Transverse colon (tissue), 4 donors: ENCODE results near the gene GNRH2. TPM values are rescaled to one million over a fixed set of nuclear protein-coding genes. Genes with fewer than 3 reads are reported as not detected.
"Not testable (repeated sequence)": the region's sequence is repeated elsewhere in the genome, so short reads cannot be mapped to it uniquely, and the experiment has no call there.

Experiments used
- DNase-seq: peaks from one replicate; pipeline ENCODE4 v3.0.0-alpha.2; 2019
- H3K27ac ChIP-seq, 4 donors: fragments of 200-600 bp; sonication (generic); 2 replicates each; pipeline ENCODE4 v1.5.1; 2016 to 2018; ENCODE audit warnings: inconsistent platforms in 4 of 4
- H3K27me3 ChIP-seq: fragments of 200-600 bp; sonication (generic); 2 replicates; pipeline ENCODE4 v1.5.1; 2017; ENCODE audit warnings: inconsistent platforms
- H3K36me3 ChIP-seq, 4 donors: fragments of 200-600 bp; sonication (generic); 2 replicates each; pipeline ENCODE4 v1.5.1; 2017 to 2019; ENCODE audit warnings: inconsistent platforms in 4 of 4
- H3K4me1 ChIP-seq, 4 donors: fragments of 200-600 bp; sonication (generic); 2 replicates each; pipeline ENCODE4 v1.5.1; 2017 to 2020; ENCODE audit warnings: inconsistent platforms in 4 of 4
- H3K4me3 ChIP-seq, 4 donors: fragments of 200-600 bp; sonication (generic); 1 replicate in 1 of 4; 2 replicates in 3 of 4; pipeline versions ENCODE4 v1.5.1 to v1.6.1; 2017 to 2019; ENCODE audit warnings: inconsistent platforms in 4 of 4
- H3K9me3 ChIP-seq, 2 donors: fragments of 200-600 bp; sonication (generic); 2 replicates each; pipeline ENCODE4 v1.5.1; 2017 to 2019; ENCODE audit warnings: inconsistent platforms in 2 of 2
- CTCF ChIP-seq, 5 experiments: fragments of 200-600 bp in 3 of 5; fragments of 450-650 bp in 2 of 5; sonication (generic) in 3 of 5; IDR thresholded peaks; 1 replicate in 2 of 5; 2 replicates in 3 of 5; pipeline ENCODE4 v1.5.1; 2016 to 2017; ENCODE audit warnings: antibody characterized with exemption in 5 of 5, inconsistent platforms in 3 of 5, mild to moderate bottlenecking in 2 of 5, moderate library complexity in 1 of 5
- EP300 ChIP-seq: sonication (generic); formaldehyde crosslinking; IDR thresholded peaks from one replicate; pipeline ENCODE4 v1.6.1; 2017; ENCODE audit warnings: antibody characterized with exemption, low read depth
- POLR2A ChIP-seq: fragments of 450-650 bp; IDR thresholded peaks from one replicate; pipeline ENCODE4 v1.6.1; 2016; ENCODE audit warnings: antibody characterized with exemption, mild to moderate bottlenecking, moderate library complexity
- POLR2AphosphoS5 ChIP-seq, 3 donors: sonication (generic); formaldehyde crosslinking; IDR thresholded peaks; one replicate each; pipeline ENCODE4 v1.6.1; 2016; ENCODE audit warnings: antibody characterized with exemption in 3 of 3
- WGBS, 2 donors: methylation state at CpG; one replicate each; pipeline ENCODE4 v1.1.5; 2018; ENCODE audit warnings: low coverage in 1 of 2; 5-methylcytosine and 5-hydroxymethylcytosine counted together
- in situ Hi-C, 4 donors: fragments of 200-750 bp; cut with MboI; loops; one replicate each; pipeline versions ENCODE4 v1.15.0 to v1.15.1; 2017; ENCODE audit warnings: low sequenced_read_pairs in 3 of 4, low pct_ligation_motif_present in 1 of 4, low pct_unique_long_range_greater_than_20kb in 1 of 4
- intact Hi-C: fragments of 100-400 bp; cut with DNase I; formaldehyde crosslinking; loops from one replicate; pipeline ENCODE4 v1.15.1; 2023; ENCODE audit warnings: low total_unique reads
- total RNA-seq, 4 donors: library from RNA; depleted of rRNA; stranded (reverse); fragments of >200 nt; gene quantifications; one replicate each; pipeline ENCODE4 v1.1.0, GENCODE V29; 2016

Gene GNRH2
- total RNA-seq, 4 donors from 2014 or later = not detected

GRCh38 chr20:3014179-3014578 lies 29.2 kb upstream of the GNRH2 start:
- H3K9me3 ChIP-seq = no peaks in the 10 kb centered on the region
- intact Hi-C loops = no loop called here
- H3K4me3 ChIP-seq = no peak overlapping the region
- no peak for DNase-seq
- in situ Hi-C loops = no loop called here
- H3K27me3 ChIP-seq = no peaks in the 10 kb centered on the region
- WGBS, 2 donors = 83 to 96% methylated on average over 1 to 7 of the region's 7 CpGs
- peaks cover 0 to 15% (median 7%) of the 10 kb centered on the region in 4 donors for H3K36me3 ChIP-seq
- no peak for TF ChIP-seq POLR2A
- TF ChIP-seq EP300 = no peak
- no peak for TF ChIP-seq POLR2AphosphoS5 (IDR thresholded peaks at IDR 0.05)
- no peak for TF ChIP-seq CTCF (IDR thresholded peaks at IDR 0.05)
- no peak overlapping the region for H3K27ac ChIP-seq
- no peaks in the 10 kb centered on the region for H3K4me1 ChIP-seq

GRCh38 chr20:3014662-3015061 lies 28.8 kb upstream of the GNRH2 start:
- TF ChIP-seq EP300 (no peak), CTCF (IDR thresholded peaks at IDR 0.05) (no peak), POLR2A (no peak)
- WGBS, 2 donors = 88 to 96% methylated on average over 3 of the region's 3 CpGs
- in situ Hi-C loops = no loop called here
- no peak overlapping the region for H3K4me3 ChIP-seq
- H3K36me3 ChIP-seq = peaks cover 0 to 15% (median 7%) of the 10 kb centered on the region in 4 donors
- no peaks in the 10 kb centered on the region for H3K27me3 ChIP-seq
- intact Hi-C loops = no loop called here
- no peaks in the 10 kb centered on the region for H3K4me1 ChIP-seq
- no peak overlapping the region for H3K27ac ChIP-seq
- DNase-seq = no peak
- no peaks in the 10 kb centered on the region for H3K9me3 ChIP-seq

GRCh38 chr20:3015302-3015701 lies 28.1 kb upstream of the GNRH2 start:
- H3K27me3 ChIP-seq, in situ Hi-C loops, H3K4me1 ChIP-seq, H3K27ac ChIP-seq, H3K4me3 ChIP-seq, H3K9me3 ChIP-seq, DNase-seq, intact Hi-C loops: not testable (repeated sequence)
- peaks cover 0 to 15% (median 7%) of the 10 kb centered on the region in 4 donors for H3K36me3 ChIP-seq
- WGBS, 2 donors = 91% methylated on average over 5 of the region's 5 CpGs; no CpG with 5 or more reads in 1 of the 2 donors

- TF ChIP-seq CTCF (IDR thresholded peaks at IDR 0.05) (no peak), POLR2A (no peak), EP300 (no peak), POLR2AphosphoS5 (IDR thresholded peaks at IDR 0.05) (no peak)
- H3K4me1 ChIP-seq = no peaks in the 10 kb centered on the region
- no peak overlapping the region for H3K27ac ChIP-seq
- no peaks in the 10 kb centered on the region for H3K9me3 ChIP-seq
- no peaks in the 10 kb centered on the region for H3K27me3 ChIP-seq
- peaks cover 0 to 35% (median 11%) of the 10 kb centered on the region in 4 donors for H3K36me3 ChIP-seq
- in situ Hi-C loops = no loop called here
- H3K4me3 ChIP-seq = no peak overlapping the region
- intact Hi-C loops = no loop called here
- 90% methylated on average over 4 of the region's 4 CpGs; no CpG with 5 or more reads in 1 of the 2 donors for WGBS, 2 donors
- DNase-seq = no peak
These were observed 22.1 kb upstream of the GNRH2 start for GRCh38 chr20:3021327-3021726.

- intact Hi-C loops (no loop called here), in situ Hi-C loops (no loop called here)
- H3K4me1 ChIP-seq = no peaks in the 10 kb centered on the region
- no peak overlapping the region for H3K4me3 ChIP-seq
- no peak for DNase-seq
- no peak overlapping the region for H3K27ac ChIP-seq
- WGBS, 2 donors = 93% methylated on average over 5 of the region's 5 CpGs; no CpG with 5 or more reads in 1 of the 2 donors
- H3K36me3 ChIP-seq = peaks cover 0 to 39% (median 10%) of the 10 kb centered on the region in 4 donors
- no peak for TF ChIP-seq EP300
- TF ChIP-seq POLR2A = no peak
- no peak for TF ChIP-seq POLR2AphosphoS5 (IDR thresholded peaks at IDR 0.05)
- no peak for TF ChIP-seq CTCF (IDR thresholded peaks at IDR 0.05)
- no peaks in the 10 kb centered on the region for H3K9me3 ChIP-seq
- no peaks in the 10 kb centered on the region for H3K27me3 ChIP-seq
These were observed 21.6 kb upstream of the GNRH2 start for GRCh38 chr20:3021777-3022176.

GRCh38 chr20:3022559-3023490 lies 20.6 kb upstream of the GNRH2 start:
- in situ Hi-C loops, intact Hi-C loops, H3K27me3 ChIP-seq, H3K9me3 ChIP-seq, DNase-seq, H3K4me1 ChIP-seq, H3K27ac ChIP-seq, H3K4me3 ChIP-seq: not testable (repeated sequence)
- WGBS, 2 donors = 60 to 67% methylated on average over 10 to 20 of the region's 20 CpGs
- peaks cover 0 to 42% (median 7%) of the 10 kb centered on the region in 4 donors for H3K36me3 ChIP-seq
